Measurements from ENCODE around the gene TPP1. TPM values are rescaled to one million over a fixed set of nuclear protein-coding genes. Genes with fewer than 3 reads are reported as not detected.

The TPP1 gene
- total and polyA plus RNA-seq, 4 donors: 52.8 to 108 (median 86.5) TPM

- no peaks in the 10 kb centered on the region for H3K9me3 ChIP-seq (ENCODE audit: control insufficient read depth in 4 of 4, low read length in 3 of 4)
- H3K9ac ChIP-seq (ENCODE audit: low read depth in 1 of 2, low read length in 2 of 2): no peak overlapping the region
- peaks cover 5 to 47% (median 31%) of the 10 kb centered on the region in 4 donors for H3K36me3 ChIP-seq (ENCODE audit: control insufficient read depth in 4 of 4, insufficient read depth in 3 of 4, low read depth in 1 of 4, low read length in 3 of 4)
- WGBS: 87% methylated on average over 5 of the region's 5 CpGs
- H3K4me3 ChIP-seq (ENCODE audit: low read depth in 1 of 3, low read length in 3 of 3): no peak overlapping the region
- peaks cover 4 to 29% (median 19%) of the 10 kb centered on the region in 4 donors for H3K4me1 ChIP-seq (ENCODE audit: control insufficient read depth in 4 of 4, insufficient read depth in 4 of 4, low read length in 3 of 4)
- TF ChIP-seq SP1 (IDR thresholded peaks at IDR 0.05): no peak
- no peak for TF ChIP-seq EGR1 (IDR thresholded peaks at IDR 0.05; ENCODE audit: low read depth in 2 of 2)
- no peak for TF ChIP-seq RXRA (IDR thresholded peaks at IDR 0.05)
- H3K27me3 ChIP-seq (ENCODE audit: control insufficient read depth in 4 of 4, insufficient read depth in 4 of 4, low read length in 3 of 4): no peaks in the 10 kb centered on the region
- no peak overlapping the region for H3K27ac ChIP-seq (ENCODE audit: low read depth in 1 of 2, low read length in 2 of 2)
- DNase-seq (ENCODE audit: low spot score): no peak
Measured at GRCh38 chr11:6596239-6596877, 22.9 kb downstream of the TPP1 start.

- no peaks in the 10 kb centered on the region for H3K9me3 ChIP-seq (ENCODE audit: control insufficient read depth in 4 of 4, low read length in 3 of 4)
- H3K9ac ChIP-seq (ENCODE audit: low read depth in 1 of 2, low read length in 2 of 2): no peak overlapping the region
- H3K27ac ChIP-seq (ENCODE audit: low read depth in 1 of 2, low read length in 2 of 2): no peak overlapping the region
- DNase-seq (ENCODE audit: low spot score): no peak
- H3K27me3 ChIP-seq (ENCODE audit: control insufficient read depth in 4 of 4, insufficient read depth in 4 of 4, low read length in 3 of 4): no peaks in the 10 kb centered on the region
- H3K36me3 ChIP-seq (ENCODE audit: control insufficient read depth in 4 of 4, insufficient read depth in 3 of 4, low read depth in 1 of 4, low read length in 3 of 4): peaks cover 5 to 26% (median 17%) of the 10 kb centered on the region in 4 donors
- WGBS: 90% methylated on average over 3 of the region's 3 CpGs
- no peak overlapping the region for H3K4me3 ChIP-seq (ENCODE audit: low read depth in 1 of 3, low read length in 3 of 3)
- H3K4me1 ChIP-seq (ENCODE audit: control insufficient read depth in 4 of 4, insufficient read depth in 4 of 4, low read length in 3 of 4): peaks cover 4 to 15% (median 12%) of the 10 kb centered on the region in 4 donors
- TF ChIP-seq ZBTB33 (IDR thresholded peaks at IDR 0.05) (no peak), HNF4A (conservative IDR thresholded peaks at IDR 0.05) (no peak), RXRA (IDR thresholded peaks at IDR 0.05) (no peak), HNF4G (IDR thresholded peaks at IDR 0.05) (no peak), CTCF (IDR thresholded peaks at IDR 0.05; ENCODE audit: low read depth, low read length, missing input control) (no peak), EGR1 (IDR thresholded peaks at IDR 0.05; ENCODE audit: low read depth in 2 of 2) (no peak), YY1 (IDR thresholded peaks at IDR 0.05) (no peak), FOXA1 (IDR thresholded peaks at IDR 0.05) (no peak), GABPA (IDR thresholded peaks at IDR 0.05 in 1 of 2, conservative IDR thresholded peaks at IDR 0.05 in 1 of 2) (no peak), MAX (IDR thresholded peaks at IDR 0.05) (no peak), NR2F2 (IDR thresholded peaks at IDR 0.05) (no peak), RAD21 (IDR thresholded peaks at IDR 0.05) (no peak)
Measured at GRCh38 chr11:6594142-6594768, 25.0 kb downstream of the TPP1 start.

GRCh38 chr11:6588018-6588417 is 31.2 kb downstream of the TPP1 start:
- peaks cover 0 to 9% (median 3%) of the 10 kb centered on the region in 4 donors for H3K9me3 ChIP-seq (ENCODE audit: control insufficient read depth in 4 of 4, low read length in 3 of 4)
- 97% methylated on average over 1 of the region's 1 CpG for WGBS
- no peak overlapping the region for H3K27ac ChIP-seq (ENCODE audit: low read depth in 1 of 2, low read length in 2 of 2)
- no peak overlapping the region for H3K9ac ChIP-seq (ENCODE audit: low read depth in 1 of 2, low read length in 2 of 2)
- H3K36me3 ChIP-seq (ENCODE audit: control insufficient read depth in 4 of 4, insufficient read depth in 3 of 4, low read depth in 1 of 4, low read length in 3 of 4): peaks cover 0 to 5% (median 2%) of the 10 kb centered on the region in 4 donors
- no peak for DNase-seq (ENCODE audit: low spot score)
- H3K4me3 ChIP-seq (ENCODE audit: low read depth in 1 of 3, low read length in 3 of 3): no peak overlapping the region
- H3K27me3 ChIP-seq (ENCODE audit: control insufficient read depth in 4 of 4, insufficient read depth in 4 of 4, low read length in 3 of 4): no peaks in the 10 kb centered on the region
- peaks cover 0 to 3% (median 1%) of the 10 kb centered on the region in 4 donors for H3K4me1 ChIP-seq (ENCODE audit: control insufficient read depth in 4 of 4, insufficient read depth in 4 of 4, low read length in 3 of 4)
- TF ChIP-seq YY1 (IDR thresholded peaks at IDR 0.05) (no peak), REST (IDR thresholded peaks at IDR 0.05) (no peak), GABPA (IDR thresholded peaks at IDR 0.05 in 1 of 2, conservative IDR thresholded peaks at IDR 0.05 in 1 of 2) (no peak), JUND (IDR thresholded peaks at IDR 0.05) (no peak), ATF3 (IDR thresholded peaks at IDR 0.05) (no peak), CTCF (IDR thresholded peaks at IDR 0.05; ENCODE audit: low read depth, low read length, missing input control) (no peak)

Data from liver (tissue), 9 donors.